GM18909 (cell line): Measurements from ENCODE around the gene TSPAN6.

Experiments used
- ATAC-seq: cut with Tn5 transposase; IDR thresholded peaks from one replicate; pipeline ENCODE4 v1.9.1; 2021; ENCODE audit warnings: mild to moderate bottlenecking; ENCODE audit not compliant: unreplicated experiment, poor library complexity

TSPAN6 gene

DNA sequence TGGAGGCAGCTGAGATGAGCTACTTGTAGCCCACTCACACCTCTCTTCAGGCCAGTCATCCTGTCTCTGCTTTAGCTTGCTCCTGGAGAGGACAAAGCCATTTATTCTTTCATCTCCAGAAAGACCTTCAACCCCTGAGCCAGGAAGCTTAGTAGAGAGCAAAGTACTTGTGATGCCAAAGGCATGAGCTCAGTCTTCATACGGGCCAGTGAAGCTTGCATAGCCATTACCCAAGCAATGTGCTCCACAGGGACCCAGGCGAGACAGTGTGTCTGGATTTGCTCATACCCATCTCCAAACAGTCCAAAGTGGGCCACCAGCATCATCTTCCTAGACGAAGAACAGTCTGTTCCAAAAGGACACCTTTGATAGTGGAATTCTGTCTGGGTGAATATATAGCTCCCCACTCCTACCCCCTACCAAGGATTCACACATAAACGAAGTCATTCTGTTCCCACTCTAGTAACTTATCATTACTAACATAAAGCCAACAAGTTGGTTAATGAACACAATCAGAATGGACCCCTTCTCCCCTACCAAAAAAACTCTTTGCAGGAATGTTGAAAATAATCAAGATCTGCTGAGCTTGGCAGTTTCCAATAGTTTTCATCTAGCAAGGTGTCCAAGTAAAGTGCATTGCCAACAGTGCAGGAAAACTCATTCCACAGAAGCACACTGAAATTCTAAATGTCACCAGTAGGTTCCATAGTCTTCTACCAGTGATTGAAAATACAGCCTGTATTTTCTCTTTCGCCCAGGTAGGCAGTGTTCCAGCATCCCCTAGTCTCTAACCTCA, 45.2 kb downstream of the TSPAN6 start:
- no peak for ATAC-seq

DNA sequence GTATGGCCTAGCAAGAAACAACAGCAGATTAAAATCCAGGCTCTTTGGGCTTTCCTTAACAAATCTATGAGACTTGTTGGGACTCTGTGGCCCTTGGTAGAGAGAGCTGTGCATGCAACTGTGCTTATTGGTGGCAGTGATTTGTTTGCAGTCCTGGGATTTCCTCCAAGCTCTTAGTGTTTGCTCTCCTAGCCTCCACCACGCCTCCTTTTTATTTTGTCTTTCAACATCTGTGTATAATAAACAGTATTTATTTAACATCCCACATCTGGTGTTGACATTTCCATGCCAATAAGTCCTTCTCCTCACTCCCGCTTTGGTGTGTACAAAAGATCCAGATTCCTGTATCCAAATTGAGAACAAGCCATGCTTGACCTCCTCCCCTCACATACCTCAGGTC, 48.7 kb downstream of the TSPAN6 start:
- no peak for ATAC-seq

DNA sequence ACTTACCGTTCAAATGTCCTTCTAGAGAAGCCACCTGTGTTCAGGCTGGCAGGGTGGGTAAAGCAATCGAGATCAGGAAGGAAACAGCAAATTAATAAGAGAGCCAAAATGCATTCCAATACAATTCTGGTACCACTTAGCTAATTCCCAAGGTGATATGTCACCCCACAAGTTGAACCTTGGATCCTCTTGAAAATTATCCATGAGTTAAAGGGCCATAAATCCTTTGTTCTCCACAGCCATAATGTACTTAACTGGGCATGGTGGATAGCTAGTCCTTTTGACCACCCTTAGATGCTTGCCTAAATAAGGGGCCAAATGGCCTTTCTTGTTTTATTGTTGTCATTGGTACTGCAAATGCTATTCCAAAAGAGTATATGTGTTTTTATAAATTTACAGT, 49.9 kb downstream of the TSPAN6 start:
- no peak for ATAC-seq

DNA sequence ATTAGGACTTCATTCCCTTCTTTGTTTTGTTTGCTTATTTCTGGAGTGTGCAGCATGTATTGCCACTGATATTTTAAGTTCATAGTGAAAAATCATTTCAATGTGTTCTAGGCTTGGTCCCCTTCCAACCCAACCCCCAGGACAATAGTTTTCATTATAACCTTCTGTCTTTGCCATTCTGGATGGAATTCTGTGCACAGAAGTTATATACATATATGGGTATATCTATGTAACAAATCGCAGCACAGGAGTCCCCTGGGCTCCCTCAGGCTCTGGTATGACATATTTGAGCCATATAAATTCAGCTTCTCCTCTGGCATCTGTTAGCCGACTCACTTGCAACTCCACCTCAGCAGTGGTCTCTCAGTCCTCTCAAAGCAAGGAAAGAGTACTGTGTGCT, 52.0 kb downstream of the TSPAN6 start, which contains the start of gene TNMD:
Gene TNMD, plus strand, starts transcription at position 326 of the 400 bp plus-strand sequence. CDS start 83 bp downstream, outside the sequence.
- no peak for ATAC-seq
